Adipocyte (in vitro differentiated cells): ENCODE measurements around the gene RNF144B.

ENCODE experiments used
- DNase-seq: peaks from one replicate; pipeline ENCODE4 v3.0.0-alpha.2; 2015; ENCODE audit warnings: low read depth
- H3K27me3 ChIP-seq: replicated peaks from 2 replicates; pipeline ENCODE4 v1.7.0; 2013; ENCODE audit warnings: mild to moderate bottlenecking, low read length, moderate library complexity; ENCODE audit not compliant: control insufficient read depth, insufficient read depth
- H3K36me3 ChIP-seq: 2 replicates; pipeline ENCODE4 v1.7.0; 2013; ENCODE audit warnings: low read length, mild to moderate bottlenecking, moderate library complexity; ENCODE audit not compliant: control insufficient read depth, insufficient read depth, severe bottlenecking
- H3K4me1 ChIP-seq: 2 replicates; pipeline ENCODE4 v1.7.0; 2013; ENCODE audit warnings: mild to moderate bottlenecking, low read length, moderate library complexity; ENCODE audit not compliant: control insufficient read depth, insufficient read depth
- H3K4me3 ChIP-seq: 2 replicates; pipeline ENCODE4 v1.7.0; 2013; ENCODE audit warnings: mild to moderate bottlenecking, low read length, moderate library complexity
- H3K9ac ChIP-seq: 2 replicates; pipeline ENCODE4 v1.7.0; 2013; ENCODE audit warnings: mild to moderate bottlenecking, low read length, moderate library complexity
- H3K9me3 ChIP-seq: 2 replicates; pipeline ENCODE4 v1.7.0; 2013; ENCODE audit warnings: mild to moderate bottlenecking, low read length, moderate library complexity; ENCODE audit not compliant: control insufficient read depth

The RNF144B gene

DNA sequence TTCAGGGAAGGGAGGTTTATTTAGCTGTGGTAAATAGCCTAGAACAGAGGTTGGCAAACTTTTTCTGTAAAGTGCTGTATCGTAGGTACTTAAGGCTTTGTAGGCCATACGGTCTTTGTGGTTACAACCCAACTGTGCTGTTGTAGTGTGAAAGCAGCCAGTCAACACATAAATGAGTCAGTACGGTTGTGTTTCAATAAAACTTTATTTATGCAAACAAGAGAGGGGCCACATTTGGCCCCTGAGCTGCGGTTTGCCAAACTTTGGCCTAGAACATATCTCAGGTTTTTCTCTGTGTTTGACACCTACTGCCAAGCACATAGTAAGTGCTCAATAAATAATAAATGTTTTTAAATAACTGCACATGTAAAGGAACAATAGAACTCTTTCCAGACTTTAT lies 102.2 kb downstream of the RNF144B start:
- H3K9ac ChIP-seq, result no peak overlapping the region
- H3K4me3 ChIP-seq, result no peak overlapping the region
- H3K4me1 ChIP-seq, result no peaks in the 10 kb centered on the region
- no peak for DNase-seq
- H3K27me3 ChIP-seq, result no peaks in the 10 kb centered on the region
- no peaks in the 10 kb centered on the region for H3K9me3 ChIP-seq
- H3K36me3 ChIP-seq, result no peaks in the 10 kb centered on the region

DNA sequence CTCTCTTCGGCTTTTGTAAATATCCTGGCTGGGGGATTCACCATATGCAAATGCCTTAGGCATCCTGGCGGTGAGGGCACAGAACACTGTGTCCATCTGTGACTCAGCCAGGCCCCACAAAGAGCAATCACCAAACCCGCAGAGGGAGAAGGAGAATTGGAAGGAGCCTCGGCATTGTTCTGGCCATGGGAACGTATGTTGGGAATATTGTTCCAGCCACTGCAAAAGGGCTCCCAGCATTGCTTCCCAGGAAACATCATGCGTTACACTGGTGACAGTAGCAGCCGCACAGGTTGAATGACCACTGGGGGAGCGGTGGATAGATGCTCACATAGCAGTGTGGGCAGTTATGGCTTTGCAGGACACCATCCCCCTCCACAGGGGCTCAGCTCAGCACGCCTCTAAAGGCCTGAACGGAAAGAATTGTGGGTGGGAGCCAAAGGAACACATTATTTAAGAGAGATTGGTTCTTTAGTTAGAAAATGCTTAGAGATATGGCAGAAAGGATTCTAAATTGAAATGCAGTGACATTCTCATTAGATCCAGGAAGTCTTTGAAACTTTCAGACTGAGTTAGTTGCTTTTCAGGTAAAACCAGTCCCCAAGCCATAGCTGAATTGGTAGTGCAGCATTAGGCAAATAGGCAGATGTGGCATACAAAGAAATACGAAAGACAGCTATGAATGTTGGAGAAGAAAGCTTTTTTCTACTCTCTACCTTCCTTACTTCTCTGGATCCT lies 104.3 kb downstream of the RNF144B start:
- H3K36me3 ChIP-seq, result no peaks in the 10 kb centered on the region
- H3K4me3 ChIP-seq, result no peak overlapping the region
- H3K9ac ChIP-seq, result no peak overlapping the region
- DNase-seq, result no peak
- no peaks in the 10 kb centered on the region for H3K4me1 ChIP-seq
- H3K9me3 ChIP-seq, result no peaks in the 10 kb centered on the region
- H3K27me3 ChIP-seq, result no peaks in the 10 kb centered on the region

DNA sequence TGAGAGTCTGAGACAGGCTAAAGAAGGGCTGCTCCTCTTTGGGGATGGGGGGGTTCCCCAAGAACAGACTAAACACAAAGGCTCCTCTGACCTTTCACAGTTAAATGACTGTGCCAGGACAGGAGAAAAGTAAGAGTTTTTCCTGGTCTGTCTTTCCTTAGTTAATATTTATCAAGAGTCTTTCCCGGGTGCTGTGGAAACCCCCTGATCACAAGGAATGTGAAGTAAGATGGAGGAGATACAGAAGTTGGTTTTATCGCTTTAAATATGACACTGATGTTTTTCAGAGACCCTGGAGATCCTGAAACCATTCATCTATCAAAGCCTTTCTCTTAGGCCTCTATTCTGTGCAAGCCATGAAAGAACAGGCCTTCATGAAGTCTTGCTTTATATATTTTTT lies 105.8 kb downstream of the RNF144B start:
- H3K4me3 ChIP-seq, result no peak overlapping the region
- no peaks in the 10 kb centered on the region for H3K36me3 ChIP-seq
- no peak for DNase-seq
- H3K9me3 ChIP-seq, result no peaks in the 10 kb centered on the region
- peaks cover 5% of the 10 kb centered on the region for H3K4me1 ChIP-seq
- H3K27me3 ChIP-seq, result no peaks in the 10 kb centered on the region
- no peak overlapping the region for H3K9ac ChIP-seq

DNA sequence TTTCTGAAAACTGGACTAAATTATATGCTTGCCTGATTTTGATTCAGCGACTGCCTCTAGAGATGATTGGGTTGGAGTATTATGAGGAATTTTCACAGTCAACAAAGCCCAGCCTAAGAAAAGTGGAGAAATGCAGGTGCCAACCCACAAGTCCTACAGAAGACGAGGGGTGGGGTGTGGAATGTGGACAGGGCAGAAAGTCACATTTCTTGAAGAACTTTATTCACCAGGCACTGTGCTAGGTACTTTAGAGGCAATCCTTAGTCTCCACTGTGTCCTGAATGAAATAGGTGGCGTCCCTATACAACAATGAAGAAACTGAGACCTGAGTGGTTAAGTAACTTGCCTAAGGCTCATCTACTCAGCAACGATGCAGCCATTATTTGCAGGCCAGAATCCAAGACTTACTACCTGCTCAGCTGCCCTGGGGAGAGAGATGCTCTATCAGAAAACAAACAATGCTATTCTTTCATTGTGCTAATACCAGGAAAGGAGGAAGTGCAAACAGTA lies 106.3 kb downstream of the RNF144B start:
- no peak overlapping the region for H3K9ac ChIP-seq
- no peaks in the 10 kb centered on the region for H3K36me3 ChIP-seq
- H3K9me3 ChIP-seq, result no peaks in the 10 kb centered on the region
- H3K4me1 ChIP-seq, result peaks cover 5% of the 10 kb centered on the region
- no peak for DNase-seq
- no peaks in the 10 kb centered on the region for H3K27me3 ChIP-seq
- H3K4me3 ChIP-seq, result no peak overlapping the region

DNA sequence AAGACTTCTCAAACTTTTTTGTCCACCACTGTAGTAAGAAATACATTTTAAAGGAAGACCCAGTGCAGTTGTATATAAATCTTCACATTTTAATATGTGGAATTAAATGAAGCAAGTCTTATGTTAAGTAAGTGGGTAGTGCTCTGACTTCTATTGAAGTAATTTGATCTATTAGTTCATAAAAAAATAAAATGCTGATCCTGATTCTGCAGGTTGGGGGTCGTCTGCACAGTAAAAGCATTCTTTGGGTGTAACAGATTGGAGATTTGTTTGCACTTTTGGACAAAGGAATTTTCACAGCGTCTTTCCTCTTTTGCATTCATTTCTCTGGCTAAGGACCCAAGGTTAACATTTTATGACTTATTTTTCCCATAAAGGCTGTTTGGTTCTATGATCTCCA lies 106.8 kb downstream of the RNF144B start:
- no peak overlapping the region for H3K4me3 ChIP-seq
- H3K27me3 ChIP-seq, result no peaks in the 10 kb centered on the region
- H3K36me3 ChIP-seq, result no peaks in the 10 kb centered on the region
- no peak for DNase-seq
- no peaks in the 10 kb centered on the region for H3K9me3 ChIP-seq
- peaks cover 5% of the 10 kb centered on the region for H3K4me1 ChIP-seq
- H3K9ac ChIP-seq, result no peak overlapping the region

DNA sequence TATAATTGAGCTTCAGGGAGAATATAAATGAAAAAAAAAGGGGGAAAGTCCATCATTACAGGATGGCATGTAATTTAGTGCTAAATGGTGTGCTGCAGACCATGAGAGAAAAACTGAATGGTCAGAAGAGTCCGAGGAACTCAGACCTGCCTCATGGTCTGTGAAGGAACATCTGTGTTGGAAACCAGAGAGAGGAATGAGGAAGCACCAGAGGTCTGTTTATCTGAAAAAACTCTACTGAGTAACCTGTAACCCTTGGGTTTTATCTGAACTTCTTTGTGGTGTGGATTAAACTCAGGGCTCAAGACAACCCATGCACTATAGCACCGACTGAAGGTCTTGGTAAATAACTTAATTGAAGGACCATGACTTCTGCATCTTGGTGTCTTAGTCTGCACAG lies 108.1 kb downstream of the RNF144B start:
- H3K27me3 ChIP-seq, result no peaks in the 10 kb centered on the region
- no peak for DNase-seq
- no peak overlapping the region for H3K4me3 ChIP-seq

DNA sequence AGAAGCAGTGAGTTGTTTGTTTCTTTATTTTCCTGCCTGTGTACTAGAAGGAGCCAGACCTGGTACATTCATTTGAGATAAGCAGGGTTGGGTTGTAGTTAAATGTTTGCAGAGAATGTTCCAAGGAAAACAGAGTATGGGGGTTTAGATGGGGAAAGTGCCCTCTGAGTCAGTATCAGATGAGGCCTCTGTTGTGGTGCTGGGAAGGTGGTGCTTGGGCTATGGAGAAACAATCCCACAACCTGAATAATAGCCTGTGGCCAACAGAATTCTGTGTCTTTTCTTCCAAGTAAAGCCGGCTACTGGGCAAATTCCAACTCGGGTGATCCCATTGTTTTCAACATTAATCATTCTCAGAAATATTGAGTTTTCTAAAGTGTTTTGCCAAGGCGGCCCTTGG lies 109.3 kb downstream of the RNF144B start:
- DNase-seq, result peak; percentile 34
- no peaks in the 10 kb centered on the region for H3K9me3 ChIP-seq
- H3K4me3 ChIP-seq, result no peak overlapping the region
- no peak overlapping the region for H3K9ac ChIP-seq
- H3K27me3 ChIP-seq, result no peaks in the 10 kb centered on the region
- H3K36me3 ChIP-seq, result no peaks in the 10 kb centered on the region
- peaks cover 8% of the 10 kb centered on the region for H3K4me1 ChIP-seq

More for the DNA sequence above, 108.1 kb downstream of the RNF144B start:
- H3K9me3 ChIP-seq, result no peaks in the 10 kb centered on the region
- no peak overlapping the region for H3K9ac ChIP-seq
- H3K4me1 ChIP-seq, result peaks cover 5% of the 10 kb centered on the region
- no peaks in the 10 kb centered on the region for H3K36me3 ChIP-seq

DNA sequence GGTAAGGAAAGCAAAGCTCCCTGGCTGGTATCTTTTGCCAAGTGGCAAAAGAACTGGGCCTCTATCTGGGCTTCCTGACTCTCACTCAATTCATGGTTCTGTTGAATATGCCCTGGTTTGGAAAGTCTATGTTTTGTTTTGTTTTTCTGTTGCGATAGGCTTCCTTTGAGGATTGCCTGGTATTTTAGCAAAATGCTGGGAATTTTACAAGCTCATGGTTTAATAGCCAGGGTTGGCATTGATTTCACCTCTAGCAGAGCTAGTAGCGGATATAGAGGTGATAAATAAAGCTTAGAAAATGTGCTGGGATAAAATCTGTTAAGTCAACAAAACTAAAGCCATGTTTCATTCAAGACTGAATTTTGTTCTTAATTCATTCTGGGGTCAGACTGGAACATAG lies 109.9 kb downstream of the RNF144B start:
- Histone ChIP-seq H3K9ac (no peak overlapping the region), H3K4me1 (peaks cover 14% of the 10 kb centered on the region), H3K36me3 (no peaks in the 10 kb centered on the region), H3K27me3 (no peaks in the 10 kb centered on the region), H3K9me3 (no peaks in the 10 kb centered on the region), H3K4me3 (no peak overlapping the region)
- DNase-seq, result no peak

DNA sequence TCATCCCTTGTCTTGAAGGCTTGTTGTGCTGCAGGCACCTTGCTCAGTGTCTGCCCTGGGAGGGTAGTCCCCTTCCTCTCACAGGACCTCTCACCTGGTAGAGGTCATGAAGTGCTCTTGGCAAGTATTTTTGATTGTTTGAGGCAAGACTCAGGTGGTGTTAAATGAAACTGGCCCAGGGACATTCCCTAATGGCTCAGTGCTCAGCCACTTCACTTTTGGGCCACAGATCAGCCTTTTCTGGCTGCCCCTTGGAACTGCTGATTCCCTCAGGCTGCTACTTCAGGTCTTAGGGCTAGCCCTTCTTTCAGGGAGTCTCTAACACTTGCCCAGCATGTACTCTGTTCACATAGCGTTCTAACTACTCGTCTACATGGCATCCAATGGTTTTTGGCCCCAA lies 111.3 kb downstream of the RNF144B start:
- no peak overlapping the region for H3K4me3 ChIP-seq
- no peaks in the 10 kb centered on the region for H3K36me3 ChIP-seq
- H3K4me1 ChIP-seq, result peaks cover 20% of the 10 kb centered on the region
- DNase-seq, result no peak
- no peaks in the 10 kb centered on the region for H3K9me3 ChIP-seq
- no peak overlapping the region for H3K9ac ChIP-seq
- no peaks in the 10 kb centered on the region for H3K27me3 ChIP-seq

DNA sequence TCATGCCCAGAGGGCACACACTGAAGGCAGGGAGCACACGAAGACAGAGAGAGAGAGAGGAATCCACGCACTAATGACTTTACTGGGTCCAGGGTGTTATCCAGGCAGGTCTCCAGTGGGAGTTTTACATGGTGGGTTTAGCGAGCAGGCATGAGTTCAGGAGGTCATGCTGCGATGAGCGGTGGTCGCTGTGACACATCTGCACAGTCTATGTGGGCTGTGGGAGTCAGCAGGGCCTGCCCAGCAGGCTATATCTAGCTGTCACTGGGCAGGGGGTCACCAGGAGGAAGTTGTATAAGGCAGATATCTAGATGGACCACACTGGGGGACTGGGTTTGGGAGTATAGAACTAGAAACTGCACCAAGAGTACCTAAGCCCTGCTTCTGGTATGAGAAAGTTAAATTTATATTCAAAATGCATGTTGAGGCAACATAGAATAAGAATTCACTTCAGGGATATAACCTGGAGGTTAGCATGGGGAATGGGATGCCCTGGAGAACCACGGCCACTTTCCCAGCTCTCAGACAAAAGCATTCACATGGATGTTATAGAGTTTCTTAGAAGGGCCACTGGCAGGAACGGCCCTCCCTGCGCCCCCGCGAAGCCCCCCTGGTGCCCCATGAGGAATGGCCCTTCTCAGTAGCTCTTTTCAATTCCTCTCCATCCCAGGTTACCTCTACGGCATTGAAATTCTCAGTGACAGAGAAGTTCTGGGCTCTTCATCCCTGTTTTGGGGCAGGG lies 113.9 kb downstream of the RNF144B start:
- DNase-seq, result no peak
- Histone ChIP-seq H3K27me3 (no peaks in the 10 kb centered on the region), H3K4me3 (no peak overlapping the region), H3K9me3 (no peaks in the 10 kb centered on the region), H3K4me1 (peaks cover 23% of the 10 kb centered on the region), H3K36me3 (no peaks in the 10 kb centered on the region), H3K9ac (peak overlapping the region; percentile 30)

DNA sequence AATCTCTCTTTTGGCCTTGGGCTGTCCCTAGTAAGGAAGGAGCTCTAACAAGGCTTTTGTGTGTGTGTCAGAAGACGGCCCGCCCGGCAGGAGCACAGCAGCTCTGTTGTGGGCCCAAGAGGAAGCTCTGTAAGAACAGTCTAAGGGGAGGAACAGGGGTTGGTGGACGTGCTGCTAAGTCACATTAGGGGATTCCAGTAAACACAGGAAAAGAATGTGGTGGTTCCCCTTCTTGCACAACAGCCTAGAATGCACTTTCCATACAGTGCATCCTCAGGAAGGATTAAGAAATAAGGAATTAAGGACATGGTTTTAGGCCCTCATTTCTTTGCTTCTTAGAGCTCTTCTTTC lies 114.5 kb downstream of the RNF144B start:
- peaks cover 23% of the 10 kb centered on the region for H3K4me1 ChIP-seq
- H3K27me3 ChIP-seq, result no peaks in the 10 kb centered on the region
- no peak overlapping the region for H3K4me3 ChIP-seq
- peak overlapping the region; percentile 30 for H3K9ac ChIP-seq
- H3K9me3 ChIP-seq, result no peaks in the 10 kb centered on the region
- DNase-seq, result peak; percentile 90
- H3K36me3 ChIP-seq, result no peaks in the 10 kb centered on the region
